22Rv1 (cell line): ENCODE data around the gene FBXL16.

Experiments used
- CTCF ChIP-seq: fragments of 450-650 bp; IDR thresholded peaks from 2 replicates; pipeline ENCODE4 v1.5.1; 2017; ENCODE audit warnings: mild to moderate bottlenecking
- ZFX ChIP-seq: fragments of 450-650 bp; IDR thresholded peaks from 2 replicates; pipeline ENCODE4 v1.6.1; 2017; ENCODE audit warnings: antibody characterized with exemption, borderline replicate concordance

GRCh38 chr16:698911-699671 lies 6.5 kb downstream of the FBXL16 start:
- TF ChIP-seq CTCF (no peak), ZFX (no peak)
